IMR-90 (cell line): ENCODE results near the gene FCER1A.

ENCODE experiments used
- BHLHE40 ChIP-seq: fragments of 150-350 bp; IDR thresholded peaks from 2 replicates; pipeline ENCODE4 v1.6.1; 2016; ENCODE audit warnings: mild to moderate bottlenecking, low read depth, low read length
- CEBPB ChIP-seq: IDR thresholded peaks from 2 replicates; pipeline ENCODE4 v1.6.1; 2012; ENCODE audit warnings: low read depth, low read length, improper control_type of control experiment
- CTCF ChIP-seq: conservative IDR thresholded peaks from 2 replicates; pipeline ENCODE4 v1.5.1; 2012; ENCODE audit warnings: mild to moderate bottlenecking, low read depth, low read length, improper control_type of control experiment
- FOS ChIP-seq: fragments of 150-350 bp; IDR thresholded peaks from 2 replicates; pipeline ENCODE4 v1.6.1; 2016; ENCODE audit warnings: low read depth, low read length
- MAFK ChIP-seq: IDR thresholded peaks from 2 replicates; pipeline ENCODE4 v1.6.1; 2012; ENCODE audit warnings: low read depth, low read length, improper control_type of control experiment
- MXI1 ChIP-seq: IDR thresholded peaks from 2 replicates; pipeline ENCODE4 v1.6.1; 2012; ENCODE audit warnings: low read depth, mild to moderate bottlenecking, low read length, moderate library complexity, borderline replicate concordance
- NFE2L2 ChIP-seq: fragments of 150-350 bp; IDR thresholded peaks from 2 replicates; pipeline ENCODE4 v1.6.1; 2016; ENCODE audit warnings: low read depth, mild to moderate bottlenecking, low read length
- POLR2A ChIP-seq: IDR thresholded peaks from 2 replicates; pipeline ENCODE4 v1.6.1; 2012; ENCODE audit warnings: mild to moderate bottlenecking, low read depth, low read length
- RCOR1 ChIP-seq: IDR thresholded peaks from 2 replicates; pipeline ENCODE4 v1.6.1; 2012; ENCODE audit warnings: mild to moderate bottlenecking, low read length, improper control_type of control experiment; ENCODE audit not compliant: insufficient replicate concordance
- RFX5 ChIP-seq: IDR thresholded peaks from 2 replicates; pipeline ENCODE4 v1.8.0; 2012; ENCODE audit warnings: low read depth, mild to moderate bottlenecking, low read length, moderate library complexity
- SMC3 ChIP-seq: fragments of 150-350 bp; IDR thresholded peaks from 2 replicates; pipeline ENCODE4 v1.6.1; 2016; ENCODE audit warnings: low read depth, mild to moderate bottlenecking, antibody characterized with exemption, low read length, moderate library complexity
- USF2 ChIP-seq: fragments of 150-350 bp; IDR thresholded peaks from 2 replicates; pipeline ENCODE4 v1.6.1; 2017; ENCODE audit warnings: mild to moderate bottlenecking, antibody characterized with exemption, low read length, low read depth

- TF ChIP-seq CTCF (no peak), POLR2A (no peak), SMC3 (no peak), FOS (no peak), USF2 (no peak), CEBPB (no peak), RCOR1 (no peak), NFE2L2 (no peak), MAFK (no peak), BHLHE40 (no peak), RFX5 (no peak), MXI1 (no peak)
Observed at GRCh38 chr1:159261721-159262494, 40.2 kb upstream of the FCER1A start.
